ENCODE measurements around the gene SRR. TPM values are rescaled to one million over a fixed set of nuclear protein-coding genes. Genes with fewer than 3 reads are reported as not detected.

The SRR gene
- total RNA-seq, 1 donor from 2014 or later, result 22.0 TPM

DNA sequence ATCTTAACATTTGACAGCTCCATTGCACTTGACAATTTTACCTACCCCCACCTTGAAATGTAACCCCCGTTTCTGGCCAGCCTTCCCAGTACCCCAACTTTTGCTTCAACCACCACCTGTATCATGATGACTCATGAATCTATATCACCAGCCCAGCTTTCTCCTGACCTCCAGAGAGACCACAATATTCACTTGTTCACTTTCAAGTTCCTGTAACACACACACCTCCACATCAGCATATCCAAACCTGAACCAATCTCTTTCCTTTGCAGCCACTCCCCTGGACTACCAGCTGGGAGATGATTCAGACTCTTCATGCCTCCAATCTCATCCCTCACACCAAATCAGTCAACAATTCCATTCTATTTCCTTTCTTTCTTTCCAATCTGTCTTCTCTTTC is 8.2 kb upstream of the SRR start:
- Mint-ChIP-seq H3K27me3 (ENCODE audit: unreplicated experiment) (peaks cover 5% of the 10 kb centered on the region), H3K4me3 (ENCODE audit: unreplicated experiment) (no peak overlapping the region), H3K9me3 (ENCODE audit: unreplicated experiment) (peaks cover 2% of the 10 kb centered on the region), H3K4me1 (ENCODE audit: low read depth, unreplicated experiment) (peaks cover 1% of the 10 kb centered on the region), H3K27ac (ENCODE audit: unreplicated experiment) (no peak overlapping the region), H3K36me3 (ENCODE audit: unreplicated experiment) (peaks cover 9% of the 10 kb centered on the region)
- TF ChIP-seq, protein P1, sequence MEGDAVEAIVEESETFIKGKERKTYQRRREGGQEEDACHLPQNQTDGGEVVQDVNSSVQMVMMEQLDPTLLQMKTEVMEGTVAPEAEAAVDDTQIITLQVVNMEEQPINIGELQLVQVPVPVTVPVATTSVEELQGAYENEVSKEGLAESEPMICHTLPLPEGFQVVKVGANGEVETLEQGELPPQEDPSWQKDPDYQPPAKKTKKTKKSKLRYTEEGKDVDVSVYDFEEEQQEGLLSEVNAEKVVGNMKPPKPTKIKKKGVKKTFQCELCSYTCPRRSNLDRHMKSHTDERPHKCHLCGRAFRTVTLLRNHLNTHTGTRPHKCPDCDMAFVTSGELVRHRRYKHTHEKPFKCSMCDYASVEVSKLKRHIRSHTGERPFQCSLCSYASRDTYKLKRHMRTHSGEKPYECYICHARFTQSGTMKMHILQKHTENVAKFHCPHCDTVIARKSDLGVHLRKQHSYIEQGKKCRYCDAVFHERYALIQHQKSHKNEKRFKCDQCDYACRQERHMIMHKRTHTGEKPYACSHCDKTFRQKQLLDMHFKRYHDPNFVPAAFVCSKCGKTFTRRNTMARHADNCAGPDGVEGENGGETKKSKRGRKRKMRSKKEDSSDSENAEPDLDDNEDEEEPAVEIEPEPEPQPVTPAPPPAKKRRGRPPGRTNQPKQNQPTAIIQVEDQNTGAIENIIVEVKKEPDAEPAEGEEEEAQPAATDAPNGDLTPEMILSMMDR (IDR thresholded peaks at IDR 0.05; ENCODE audit: partially characterized antibody, unreplicated experiment), result no peak
- DNase-seq, result no peak

DNA sequence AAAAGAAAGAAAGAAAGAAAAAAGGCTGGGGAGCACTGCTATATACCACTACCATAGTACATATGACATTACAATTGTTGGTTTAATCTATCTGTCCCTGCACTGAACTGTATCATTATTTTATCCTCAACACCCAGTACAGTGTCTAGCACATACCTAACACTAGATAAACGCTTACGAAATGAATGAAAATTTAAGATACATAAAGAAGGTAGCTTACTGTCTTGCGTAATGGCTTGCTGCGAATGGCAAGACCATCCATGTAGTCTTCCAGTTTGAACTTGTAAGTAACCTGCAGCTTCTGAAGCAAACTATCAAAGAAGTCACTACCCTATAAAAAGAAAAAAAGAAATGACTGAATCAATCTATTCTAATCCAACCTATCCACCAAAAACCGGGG is 6.7 kb upstream of the SRR start:
- Mint-ChIP-seq H3K27me3 (ENCODE audit: unreplicated experiment) (peaks cover 5% of the 10 kb centered on the region), H3K4me3 (ENCODE audit: unreplicated experiment) (no peak overlapping the region), H3K27ac (ENCODE audit: unreplicated experiment) (no peak overlapping the region), H3K4me1 (ENCODE audit: low read depth, unreplicated experiment) (peaks cover 1% of the 10 kb centered on the region), H3K9me3 (ENCODE audit: unreplicated experiment) (peaks cover 2% of the 10 kb centered on the region), H3K36me3 (ENCODE audit: unreplicated experiment) (peaks cover 9% of the 10 kb centered on the region)
- no peak for DNase-seq
- TF ChIP-seq, protein P1 (IDR thresholded peaks at IDR 0.05; ENCODE audit: partially characterized antibody, unreplicated experiment), result no peak

DNA sequence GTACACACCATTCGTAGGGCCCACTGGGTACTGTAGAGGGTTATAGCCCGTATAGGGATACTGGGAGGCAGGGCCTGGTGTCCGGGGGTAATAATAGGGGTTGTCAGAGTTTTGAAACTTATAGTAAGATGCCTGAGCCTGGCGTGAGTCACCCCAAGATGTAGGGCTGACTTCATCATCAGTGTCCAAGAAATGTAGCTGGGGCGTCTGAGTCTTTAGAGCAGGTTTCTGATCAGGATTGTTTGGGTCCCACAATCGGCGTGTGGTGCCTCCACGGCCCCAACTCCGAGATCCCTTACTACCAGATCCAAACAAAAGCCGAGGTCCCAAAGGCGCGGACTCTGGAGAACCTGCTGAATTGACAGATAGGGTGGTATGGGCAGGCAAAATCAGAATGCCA is 4.6 kb upstream of the SRR start:
- TF ChIP-seq, protein P1 (IDR thresholded peaks at IDR 0.05; ENCODE audit: partially characterized antibody, unreplicated experiment), result no peak
- Mint-ChIP-seq H3K4me3 (ENCODE audit: unreplicated experiment) (no peak overlapping the region), H3K27ac (ENCODE audit: unreplicated experiment) (no peak overlapping the region), H3K9me3 (ENCODE audit: unreplicated experiment) (peaks cover 5% of the 10 kb centered on the region), H3K27me3 (ENCODE audit: unreplicated experiment) (peaks cover 5% of the 10 kb centered on the region), H3K36me3 (ENCODE audit: unreplicated experiment) (peaks cover 9% of the 10 kb centered on the region), H3K4me1 (ENCODE audit: low read depth, unreplicated experiment) (peaks cover 1% of the 10 kb centered on the region)
- DNase-seq, result no peak

DNA sequence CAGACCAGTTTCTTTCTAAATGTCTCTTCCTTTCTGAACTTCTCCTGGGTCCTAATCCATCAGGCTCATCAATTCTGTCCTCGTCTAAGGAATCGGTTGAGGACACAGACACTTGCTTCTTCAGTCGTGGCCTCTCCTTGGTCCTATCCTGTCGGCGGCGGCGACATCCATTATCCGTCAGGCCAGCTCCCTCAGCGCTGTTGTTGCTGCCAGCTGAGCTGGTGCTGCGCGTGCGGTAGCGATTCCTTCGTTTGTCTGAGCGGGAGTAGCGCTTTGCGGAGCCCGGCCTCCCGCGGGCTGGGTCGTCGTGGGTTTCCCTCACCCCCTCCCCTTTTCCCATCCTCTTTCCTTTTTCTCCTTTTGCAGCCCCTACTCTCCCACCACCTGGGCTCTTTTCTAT is 4.0 kb upstream of the SRR start:
- no peak overlapping the region for H3K4me3 Mint-ChIP-seq (ENCODE audit: unreplicated experiment)
- peaks cover 1% of the 10 kb centered on the region for H3K4me1 Mint-ChIP-seq (ENCODE audit: low read depth, unreplicated experiment)
- H3K9me3 Mint-ChIP-seq (ENCODE audit: unreplicated experiment), result peaks cover 7% of the 10 kb centered on the region
- peaks cover 9% of the 10 kb centered on the region for H3K36me3 Mint-ChIP-seq (ENCODE audit: unreplicated experiment)
- DNase-seq, result no peak
- no peak overlapping the region for H3K27ac Mint-ChIP-seq (ENCODE audit: unreplicated experiment)
- H3K27me3 Mint-ChIP-seq (ENCODE audit: unreplicated experiment), result peaks cover 3% of the 10 kb centered on the region
- TF ChIP-seq, protein P1 (IDR thresholded peaks at IDR 0.05; ENCODE audit: partially characterized antibody, unreplicated experiment), result no peak

DNA sequence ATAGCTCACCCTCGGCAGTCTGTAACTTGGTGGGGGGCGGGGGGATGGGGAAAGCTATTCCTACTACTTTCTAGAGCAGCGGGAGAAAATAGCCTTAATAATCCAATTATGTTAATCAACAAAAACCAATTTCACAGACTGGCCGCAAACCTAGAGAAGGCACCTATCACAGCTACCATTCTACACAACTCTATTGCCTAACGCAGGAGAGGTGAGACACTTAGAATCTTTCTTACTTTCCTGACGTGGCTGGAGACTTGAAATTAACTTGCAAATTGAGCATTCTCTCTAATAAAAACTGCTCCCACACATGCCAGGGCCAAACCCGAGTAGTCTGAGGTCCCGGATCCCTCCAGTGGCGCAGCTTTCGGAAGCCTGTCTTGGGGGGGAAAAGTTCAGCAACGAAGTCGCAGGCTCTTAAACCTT is 959 bp upstream of the SRR start:
- no peak for DNase-seq
- Mint-ChIP-seq H3K4me3 (ENCODE audit: unreplicated experiment) (peak overlapping the region; percentile 91), H3K9me3 (ENCODE audit: unreplicated experiment) (peaks cover 7% of the 10 kb centered on the region), H3K36me3 (ENCODE audit: unreplicated experiment) (peaks cover 9% of the 10 kb centered on the region), H3K27ac (ENCODE audit: unreplicated experiment) (peak overlapping the region; percentile 76), H3K4me1 (ENCODE audit: low read depth, unreplicated experiment) (no peaks in the 10 kb centered on the region), H3K27me3 (ENCODE audit: unreplicated experiment) (peaks cover 5% of the 10 kb centered on the region)
- TF ChIP-seq, protein P1 (IDR thresholded peaks at IDR 0.05; ENCODE audit: partially characterized antibody, unreplicated experiment), result no peak
